ENCODE data around the gene RNF144B.

RNF144B gene

DNA sequence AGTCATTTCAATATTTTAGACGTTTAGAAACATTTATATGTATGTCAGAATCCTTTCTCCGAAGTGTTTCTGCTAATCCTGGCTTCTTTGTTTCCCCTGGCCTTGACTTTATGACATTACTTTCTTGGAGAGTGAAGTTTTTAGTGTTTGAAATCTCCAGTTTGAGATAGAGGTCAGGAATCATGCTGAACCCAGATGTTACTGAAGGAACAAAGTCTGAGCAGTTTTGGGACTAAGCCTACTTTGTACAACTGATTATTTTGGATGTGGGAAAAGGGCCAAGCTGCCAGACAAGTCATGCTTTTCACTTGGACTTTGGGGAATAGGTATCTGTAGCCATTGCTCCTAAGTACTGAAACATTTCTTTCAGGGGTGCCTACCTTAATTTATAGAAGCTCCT is 2.3 kb downstream of the RNF144B start:
- Histone ChIP-seq H3K4me3 (replicated peaks; ENCODE audit: insufficient read depth, low read length) (no peak overlapping the region), H3K27me3 (ENCODE audit: insufficient read depth, poor library complexity, severe bottlenecking) (no peaks in the 10 kb centered on the region), H3K27ac (replicated peaks) (no peak overlapping the region)
- DNase-seq (ENCODE audit: low read depth in 1 of 2, low spot score in 1 of 2), result no peak
- no peak for TF ChIP-seq CTCF (IDR thresholded peaks at IDR 0.05; ENCODE audit: insufficient read depth, low read length)
- TF ChIP-seq REST (IDR thresholded peaks at IDR 0.05; ENCODE audit: insufficient replicate concordance, low read depth), result no peak

- no peak for DNase-seq (ENCODE audit: low read depth in 1 of 2, low spot score in 1 of 2)
- Histone ChIP-seq H3K27me3 (ENCODE audit: insufficient read depth, poor library complexity, severe bottlenecking) (no peaks in the 10 kb centered on the region), H3K4me3 (replicated peaks; ENCODE audit: insufficient read depth, low read length) (no peak overlapping the region), H3K27ac (replicated peaks) (no peak overlapping the region)
- TF ChIP-seq GABPA (IDR thresholded peaks at IDR 0.05; ENCODE audit: low read depth), result no peak
- TF ChIP-seq CTCF (IDR thresholded peaks at IDR 0.05; ENCODE audit: insufficient read depth, low read length), result no peak
- TF ChIP-seq REST (IDR thresholded peaks at IDR 0.05; ENCODE audit: insufficient replicate concordance, low read depth), result no peak
Measured at GRCh38 chr6:18390476-18390875, 3.3 kb downstream of the RNF144B start.

GRCh38 chr6:18391023-18391422 is 3.9 kb downstream of the RNF144B start:
- no peak overlapping the region for H3K4me3 ChIP-seq (replicated peaks; ENCODE audit: insufficient read depth, low read length)
- H3K27ac ChIP-seq (replicated peaks), result no peak overlapping the region
- TF ChIP-seq POLR2AphosphoS5 (IDR thresholded peaks at IDR 0.05; ENCODE audit: low read depth), result no peak
- DNase-seq (ENCODE audit: low read depth in 1 of 2, low spot score in 1 of 2), result peak in 1 of 2 experiments; percentile 17
- H3K27me3 ChIP-seq (ENCODE audit: insufficient read depth, poor library complexity, severe bottlenecking), result no peaks in the 10 kb centered on the region

- Histone ChIP-seq H3K4me3 (replicated peaks; ENCODE audit: insufficient read depth, low read length) (no peak overlapping the region), H3K27ac (replicated peaks) (no peak overlapping the region), H3K27me3 (ENCODE audit: insufficient read depth, poor library complexity, severe bottlenecking) (no peaks in the 10 kb centered on the region)
- TF ChIP-seq CTCF (IDR thresholded peaks at IDR 0.05; ENCODE audit: insufficient read depth, low read length), result no peak
- TF ChIP-seq REST (IDR thresholded peaks at IDR 0.05; ENCODE audit: insufficient replicate concordance, low read depth), result no peak
- no peak for TF ChIP-seq GABPA (IDR thresholded peaks at IDR 0.05; ENCODE audit: low read depth)
- no peak for TF ChIP-seq POLR2AphosphoS5 (IDR thresholded peaks at IDR 0.05; ENCODE audit: low read depth)
- TF ChIP-seq SPI1 (IDR thresholded peaks at IDR 0.05; ENCODE audit: borderline replicate concordance, low read depth), result no peak
- no peak for DNase-seq (ENCODE audit: low read depth in 1 of 2, low spot score in 1 of 2)
Measured at GRCh38 chr6:18392346-18392877, 5.3 kb downstream of the RNF144B start.

Data from HL-60 (cell line).